LNCAP (cell line): ENCODE results near the gene GALNT13.

Source experiments
- CTCF ChIP-seq: fragments of 450-650 bp; IDR thresholded peaks from 2 replicates; pipeline ENCODE4 v1.5.1; 2017; ENCODE audit warnings: mild to moderate bottlenecking

The GALNT13 gene

GRCh38 chr2:154173164-154173563 lies 301.4 kb downstream of the GALNT13 start:
- TF ChIP-seq CTCF, result no peak

GRCh38 chr2:154173919-154174318 lies 302.2 kb downstream of the GALNT13 start:
- TF ChIP-seq CTCF, result no peak

GRCh38 chr2:154182008-154182407 lies 310.3 kb downstream of the GALNT13 start:
- TF ChIP-seq CTCF, result no peak

- TF ChIP-seq CTCF, result no peak
These were observed 316.2 kb downstream of the GALNT13 start for GRCh38 chr2:154187948-154188347.

GRCh38 chr2:154189953-154190352 lies 318.2 kb downstream of the GALNT13 start:
- TF ChIP-seq CTCF, result no peak

GRCh38 chr2:154193246-154193645 lies 321.5 kb downstream of the GALNT13 start:
- no peak for TF ChIP-seq CTCF

GRCh38 chr2:154194909-154195643 lies 323.4 kb downstream of the GALNT13 start:
- no peak for TF ChIP-seq CTCF

GRCh38 chr2:154195644-154196195 lies 324.0 kb downstream of the GALNT13 start:
- no peak for TF ChIP-seq CTCF
